Skeletal muscle tissue (tissue), 4 donors: Measurements from ENCODE around the gene AKAIN1. TPM values are rescaled to one million over a fixed set of nuclear protein-coding genes. Genes with fewer than 3 reads are reported as not detected.

Source experiments
- H3K27ac ChIP-seq: one replicate; pipeline ENCODE4 v1.7.0; 2013; ENCODE audit warnings: mild to moderate bottlenecking, low read depth, low read length, inconsistent platforms
- H3K27me3 ChIP-seq, 3 donors: one replicate each; pipeline ENCODE4 v1.7.0; 2013; ENCODE audit warnings: low read length in 3 of 3; ENCODE audit not compliant: control insufficient read depth in 3 of 3, insufficient read depth in 3 of 3
- H3K36me3 ChIP-seq, 3 donors: one replicate each; pipeline ENCODE4 v1.7.0; 2013; ENCODE audit warnings: low read length in 3 of 3; ENCODE audit not compliant: control insufficient read depth in 3 of 3, insufficient read depth in 3 of 3
- H3K4me1 ChIP-seq, 3 donors: one replicate each; pipeline ENCODE4 v1.7.0; 2013; ENCODE audit warnings: low read length in 3 of 3, mild to moderate bottlenecking in 3 of 3; ENCODE audit not compliant: control insufficient read depth in 3 of 3, insufficient read depth in 3 of 3
- H3K4me3 ChIP-seq, 3 donors: one replicate each; pipeline ENCODE4 v1.7.0; 2013; ENCODE audit warnings: low read length in 3 of 3
- H3K9ac ChIP-seq, 3 donors: one replicate each; pipeline ENCODE4 v1.7.0; 2013; ENCODE audit warnings: low read length in 3 of 3, mild to moderate bottlenecking in 3 of 3, moderate library complexity in 2 of 3, low read depth in 1 of 3
- H3K9me3 ChIP-seq, 3 donors: one replicate each; pipeline ENCODE4 v1.7.0; 2013; ENCODE audit warnings: low read length in 3 of 3; ENCODE audit not compliant: control insufficient read depth in 3 of 3
- total RNA-seq: library from RNA; depleted of rRNA; stranded (reverse); fragments of >200 nt; gene quantifications from one replicate; pipeline ENCODE4 v1.2.3, GENCODE V29; 2014
- donor health status: Osteomylitis.

AKAIN1 gene
- total RNA-seq, 1 donor from 2014 or later: not detected

GRCh38 chr18:5197461-5197860 is 404 bp upstream of the AKAIN1 start:
- Histone ChIP-seq H3K4me1 (no peaks in the 10 kb centered on the region), H3K9me3 (no peaks in the 10 kb centered on the region), H3K27ac (no peak overlapping the region), H3K4me3 (no peak overlapping the region), H3K9ac (no peak overlapping the region), H3K36me3 (no peaks in the 10 kb centered on the region), H3K27me3 (peaks cover 32 to 40% (median 36%) of the 10 kb centered on the region in 3 donors)

- Histone ChIP-seq H3K36me3 (no peaks in the 10 kb centered on the region), H3K4me3 (no peak overlapping the region), H3K4me1 (no peaks in the 10 kb centered on the region), H3K9me3 (no peaks in the 10 kb centered on the region), H3K27ac (no peak overlapping the region), H3K27me3 (peaks cover 32 to 40% (median 36%) of the 10 kb centered on the region in 3 donors), H3K9ac (no peak overlapping the region)
These were observed 615 bp downstream of the AKAIN1 start for GRCh38 chr18:5196253-5197031.

GRCh38 chr18:5195656-5196055 is 1.4 kb downstream of the AKAIN1 start:
- Histone ChIP-seq H3K27me3 (peaks cover 32 to 40% (median 36%) of the 10 kb centered on the region in 3 donors), H3K9ac (no peak overlapping the region), H3K4me3 (no peak overlapping the region), H3K4me1 (no peaks in the 10 kb centered on the region), H3K9me3 (no peaks in the 10 kb centered on the region), H3K36me3 (no peaks in the 10 kb centered on the region), H3K27ac (no peak overlapping the region)

GRCh38 chr18:5180254-5180653 is 16.8 kb downstream of the AKAIN1 start:
- Histone ChIP-seq H3K4me3 (no peak overlapping the region), H3K9me3 (no peaks in the 10 kb centered on the region), H3K27ac (no peak overlapping the region), H3K9ac (no peak overlapping the region), H3K36me3 (no peaks in the 10 kb centered on the region), H3K4me1 (no peaks in the 10 kb centered on the region), H3K27me3 (no peaks in the 10 kb centered on the region)

- Histone ChIP-seq H3K36me3 (no peaks in the 10 kb centered on the region), H3K4me3 (no peak overlapping the region), H3K4me1 (no peaks in the 10 kb centered on the region), H3K27ac (no peak overlapping the region), H3K27me3 (no peaks in the 10 kb centered on the region), H3K9ac (no peak overlapping the region), H3K9me3 (no peaks in the 10 kb centered on the region)
These were observed 18.5 kb downstream of the AKAIN1 start for GRCh38 chr18:5178519-5178918.

- Histone ChIP-seq H3K9ac (no peak overlapping the region), H3K27ac (no peak overlapping the region), H3K9me3 (no peaks in the 10 kb centered on the region), H3K4me1 (no peaks in the 10 kb centered on the region), H3K27me3 (no peaks in the 10 kb centered on the region), H3K36me3 (no peaks in the 10 kb centered on the region), H3K4me3 (no peak overlapping the region)
These were observed 21.7 kb downstream of the AKAIN1 start for GRCh38 chr18:5175378-5175777.

- no peaks in the 10 kb centered on the region for H3K27me3 ChIP-seq
- no peaks in the 10 kb centered on the region for H3K4me1 ChIP-seq
- no peak overlapping the region for H3K4me3 ChIP-seq
- H3K27ac ChIP-seq: no peak overlapping the region
- no peaks in the 10 kb centered on the region for H3K36me3 ChIP-seq
- no peaks in the 10 kb centered on the region for H3K9me3 ChIP-seq
- H3K9ac ChIP-seq: no peak overlapping the region
These were observed 23.4 kb downstream of the AKAIN1 start for GRCh38 chr18:5173646-5174045.

- H3K4me3 ChIP-seq: no peak overlapping the region
- no peaks in the 10 kb centered on the region for H3K36me3 ChIP-seq
- no peak overlapping the region for H3K9ac ChIP-seq
- no peaks in the 10 kb centered on the region for H3K9me3 ChIP-seq
- no peaks in the 10 kb centered on the region for H3K4me1 ChIP-seq
- no peaks in the 10 kb centered on the region for H3K27me3 ChIP-seq
- no peak overlapping the region for H3K27ac ChIP-seq
These were observed 23.8 kb downstream of the AKAIN1 start for GRCh38 chr18:5173236-5173635.

- H3K27ac ChIP-seq: no peak overlapping the region
- no peaks in the 10 kb centered on the region for H3K27me3 ChIP-seq
- H3K4me3 ChIP-seq: no peak overlapping the region
- no peaks in the 10 kb centered on the region for H3K9me3 ChIP-seq
- no peaks in the 10 kb centered on the region for H3K4me1 ChIP-seq
- H3K9ac ChIP-seq: no peak overlapping the region
- no peaks in the 10 kb centered on the region for H3K36me3 ChIP-seq
These were observed 29.2 kb downstream of the AKAIN1 start for GRCh38 chr18:5167831-5168230.

- no peak overlapping the region for H3K27ac ChIP-seq
- no peaks in the 10 kb centered on the region for H3K4me1 ChIP-seq
- H3K27me3 ChIP-seq: no peaks in the 10 kb centered on the region
- H3K9ac ChIP-seq: no peak overlapping the region
- H3K9me3 ChIP-seq: no peaks in the 10 kb centered on the region
- no peaks in the 10 kb centered on the region for H3K36me3 ChIP-seq
- no peak overlapping the region for H3K4me3 ChIP-seq
These were observed 30.3 kb downstream of the AKAIN1 start for GRCh38 chr18:5166606-5167280.
